ENCODE data around the gene CTSW.

The CTSW gene

DNA sequence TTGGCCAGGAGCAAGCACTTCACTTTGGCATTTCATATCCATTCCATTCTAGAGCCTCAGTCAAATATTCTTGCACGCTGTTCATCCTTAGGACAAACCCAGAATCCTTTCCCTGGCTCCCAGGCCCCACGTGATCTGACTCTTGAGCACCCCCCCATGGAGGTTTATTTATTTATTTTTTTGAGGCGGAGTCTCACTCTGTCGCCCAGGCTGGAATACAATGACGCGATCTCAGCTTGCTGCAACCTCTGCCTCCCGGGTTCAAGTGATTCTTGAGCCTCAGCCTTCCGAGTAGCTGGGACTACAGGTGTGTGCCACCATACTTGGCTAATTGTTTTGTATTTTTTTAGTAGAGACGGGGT, 52.9 kb downstream of the CTSW start:
- no peak for DNase-seq

All from NCI-H1048 (cell line).